HG02588 (cell line): ENCODE data around the gene KLF17.

ENCODE experiments used
- ATAC-seq: cut with Tn5 transposase; IDR thresholded peaks from one replicate; pipeline ENCODE4 v1.9.1; 2021; ENCODE audit warnings: mild to moderate bottlenecking, moderate library complexity; ENCODE audit not compliant: unreplicated experiment

KLF17 gene

DNA sequence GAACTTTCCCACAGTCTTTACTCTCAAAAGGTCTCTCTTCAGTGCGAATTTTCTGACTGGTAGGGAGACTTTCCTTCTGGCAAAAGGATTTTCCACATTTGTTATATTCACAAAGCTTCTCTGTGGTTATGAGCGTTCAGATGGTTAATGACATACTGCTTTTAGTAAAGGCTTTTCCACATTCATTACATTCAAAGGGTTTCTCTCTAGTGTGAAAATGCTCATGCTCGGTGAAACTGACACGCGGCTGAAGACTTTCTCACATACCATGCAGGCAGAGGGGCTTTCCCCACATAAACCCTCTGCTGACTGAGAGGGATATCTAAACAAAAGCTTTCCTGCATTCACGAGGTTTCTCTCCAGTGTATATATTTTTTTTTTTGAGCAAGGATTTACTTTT, 32.7 kb downstream of the KLF17 start:
- no peak for ATAC-seq

DNA sequence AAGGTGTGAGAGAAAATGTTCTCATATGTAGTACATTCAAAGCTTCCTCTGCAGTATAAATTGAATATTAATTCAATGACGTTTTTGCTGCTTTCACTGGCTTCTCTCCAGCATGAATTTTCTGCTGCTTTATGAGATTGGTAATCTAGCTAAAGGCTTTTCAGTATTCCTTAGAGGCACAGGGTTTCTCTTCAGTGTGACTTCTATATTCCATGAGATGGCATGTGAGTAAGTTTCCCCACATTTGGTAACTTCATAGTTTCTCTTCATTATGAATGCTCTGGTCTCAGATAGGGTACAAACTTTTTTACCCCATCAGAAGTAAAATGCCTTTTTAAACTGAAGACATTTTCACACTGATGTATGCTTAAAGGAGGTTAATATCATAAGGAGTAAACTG, 33.2 kb downstream of the KLF17 start:
- ATAC-seq: no peak

DNA sequence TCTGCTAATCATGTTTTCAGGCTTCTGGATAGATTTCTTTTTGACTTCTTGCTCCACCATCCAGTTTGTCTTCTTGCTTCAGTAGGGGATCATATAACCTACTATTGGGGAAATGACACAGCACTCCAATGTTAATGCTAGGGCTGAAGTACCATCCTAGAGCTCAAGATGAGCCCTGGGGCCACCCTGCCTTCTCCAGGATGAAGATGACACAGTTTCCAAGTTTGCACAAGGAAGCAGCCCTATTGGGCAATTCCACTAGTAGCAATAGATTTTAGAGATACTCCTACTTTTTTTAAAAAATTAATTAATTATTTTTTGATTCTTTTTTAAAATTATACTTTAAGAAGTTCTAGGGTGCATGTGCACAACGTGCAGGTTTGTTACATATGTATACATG, 34.1 kb downstream of the KLF17 start:
- no peak for ATAC-seq

DNA sequence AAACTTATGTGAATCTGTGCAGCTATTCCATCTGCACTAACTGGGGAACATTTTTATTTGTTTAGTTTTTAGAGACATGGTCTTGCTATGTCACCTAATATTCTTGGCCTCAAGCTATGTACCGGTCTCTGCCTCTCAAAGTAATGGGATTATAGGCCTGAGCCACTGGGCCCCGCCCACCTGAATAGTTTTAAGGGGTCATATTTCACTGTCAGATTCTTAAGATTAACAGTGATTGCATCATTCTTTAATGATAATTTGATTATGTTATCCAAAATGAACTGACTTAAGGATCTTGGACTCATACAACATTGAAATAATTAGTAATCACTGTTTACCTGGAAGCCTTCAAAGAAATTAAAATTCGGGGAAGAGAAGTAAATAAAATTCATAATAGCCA, 35.4 kb downstream of the KLF17 start:
- ATAC-seq: no peak

DNA sequence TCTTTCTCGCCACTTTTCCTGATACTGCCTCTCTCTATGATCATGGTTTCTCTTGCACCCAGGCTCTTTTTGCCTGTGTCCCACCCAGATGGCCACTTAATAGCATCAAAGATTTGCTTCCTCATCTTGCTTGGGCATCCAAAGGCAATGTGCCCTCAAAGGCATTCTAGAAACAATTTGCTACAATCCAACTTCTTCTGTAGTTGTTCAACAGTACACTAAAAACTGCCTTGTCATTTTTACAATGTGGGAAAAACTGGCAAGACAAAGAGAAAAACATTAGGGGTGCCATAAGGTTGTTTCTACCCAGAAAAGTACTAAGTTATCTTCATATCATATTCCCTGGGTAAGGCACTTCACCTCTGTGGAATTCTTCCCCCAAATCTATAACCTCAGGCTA, 39.3 kb downstream of the KLF17 start:
- ATAC-seq: no peak

DNA sequence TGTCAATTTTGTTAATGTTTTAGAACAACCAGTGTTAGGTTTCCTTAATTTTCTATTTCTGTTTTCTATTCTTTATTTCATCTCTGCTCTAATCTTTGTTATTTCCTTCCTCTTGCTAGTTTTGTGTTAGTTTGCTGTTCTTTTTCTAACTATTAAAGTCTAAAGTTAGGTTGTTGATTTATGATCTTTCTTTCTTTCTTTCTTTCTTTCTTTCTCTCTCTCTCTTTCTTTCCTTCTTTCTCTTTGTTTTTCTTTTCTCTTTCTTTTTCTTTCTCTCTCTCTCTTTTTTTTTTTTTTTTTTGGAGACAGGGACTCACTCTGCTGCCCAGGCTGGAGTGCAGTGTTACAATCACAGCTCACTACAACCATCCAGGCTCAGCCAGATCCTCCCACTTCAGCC, 40.2 kb downstream of the KLF17 start:
- no peak for ATAC-seq

DNA sequence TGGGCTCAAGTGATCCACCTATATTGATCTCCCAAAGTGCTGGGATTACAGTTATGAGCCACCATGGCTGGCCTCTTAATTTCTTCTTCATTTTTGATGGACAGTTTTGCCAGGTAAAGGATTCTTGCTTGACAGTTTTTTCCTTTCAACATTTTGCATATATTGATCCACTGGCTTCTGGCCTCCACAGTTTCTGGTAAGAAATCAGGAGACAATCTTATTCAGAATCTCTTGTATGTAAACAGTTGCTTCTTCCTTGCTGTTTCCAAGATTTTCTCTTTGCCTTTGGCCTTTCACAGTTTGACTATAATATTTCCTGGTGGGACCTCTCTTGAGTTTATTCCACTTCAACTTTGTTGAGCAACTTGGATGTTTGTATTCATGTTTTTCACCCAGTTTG, 42.9 kb downstream of the KLF17 start:
- no peak for ATAC-seq

DNA sequence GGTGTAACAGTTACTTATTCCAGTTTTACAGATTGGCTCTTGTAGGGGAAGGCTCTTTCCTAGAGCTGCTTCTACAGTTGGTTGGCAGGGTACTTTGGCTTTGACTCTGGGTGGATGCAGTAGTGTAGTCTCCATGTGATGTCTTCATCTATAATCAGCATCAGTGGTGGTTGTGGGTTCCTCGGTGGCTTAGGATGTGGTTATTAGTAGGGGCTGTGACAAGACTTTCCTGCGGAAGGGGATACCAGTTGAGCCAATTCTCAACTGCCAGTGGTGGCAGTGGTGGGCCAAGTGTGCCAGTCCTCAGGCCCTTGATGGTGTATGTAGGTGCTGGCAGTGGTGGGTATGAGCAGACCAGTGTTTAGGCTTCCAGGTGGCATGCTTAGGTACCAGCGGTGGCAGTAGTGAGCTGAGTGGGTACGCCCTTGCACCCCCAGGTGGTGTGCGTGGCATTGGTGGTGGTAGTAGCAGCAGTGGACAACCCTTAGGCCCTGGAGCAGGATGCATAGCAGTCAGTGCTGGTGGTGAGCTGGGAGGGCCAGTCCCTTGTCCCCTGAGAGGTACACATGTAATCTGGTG, 50.0 kb downstream of the KLF17 start:
- no peak for ATAC-seq

DNA sequence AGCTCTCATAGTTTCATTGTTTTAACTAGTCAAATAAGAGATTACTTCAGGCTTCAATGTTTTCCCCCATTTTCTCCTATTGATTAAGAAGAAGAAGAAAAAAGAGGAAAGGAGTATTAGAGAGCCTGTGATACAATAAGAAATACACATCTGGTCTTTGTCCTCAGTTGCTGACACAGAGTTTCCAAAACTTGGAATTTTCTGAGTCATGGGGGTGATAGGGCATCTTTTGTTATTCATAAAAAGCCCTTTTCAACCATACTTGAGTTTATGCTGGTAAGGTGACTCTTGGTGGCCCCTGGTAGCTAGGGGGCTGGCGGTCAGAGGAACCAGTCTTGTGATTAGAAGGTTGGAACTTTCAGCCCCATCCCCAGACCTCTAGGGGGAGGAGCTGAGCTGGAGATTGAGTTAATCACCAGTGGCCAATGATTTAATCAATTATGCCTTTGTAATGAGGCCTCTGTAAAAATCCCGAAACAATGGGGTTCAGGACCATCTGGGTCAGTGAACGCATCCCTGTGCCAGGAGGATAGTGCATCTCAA, 51.7 kb downstream of the KLF17 start:
- no peak for ATAC-seq

DNA sequence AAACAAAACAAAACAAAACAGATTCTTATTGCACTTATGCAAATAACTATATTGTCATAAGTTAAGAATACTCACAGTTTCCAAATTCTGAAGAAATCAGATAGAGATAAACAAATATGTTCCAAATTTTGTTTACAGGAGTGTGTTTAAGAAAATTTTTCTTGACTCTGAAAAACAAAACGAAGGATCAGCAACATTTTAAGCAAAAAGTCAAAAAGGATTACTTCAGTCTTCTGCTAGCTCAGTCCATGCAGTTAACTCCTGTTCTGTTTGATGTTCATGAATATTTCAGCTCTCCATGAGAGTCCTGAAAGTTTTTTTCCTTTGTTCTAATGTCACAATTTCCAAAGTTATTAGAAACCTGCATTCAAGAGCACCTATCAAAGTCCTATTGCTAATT, 56.0 kb downstream of the KLF17 start:
- no peak for ATAC-seq
